GM12878 (cell line): ENCODE measurements around the gene CACNA2D4. TPM values are rescaled to one million over a fixed set of nuclear protein-coding genes. Genes with fewer than 3 reads are reported as not detected.

ENCODE experiments used
- ATAC-seq: fragments of 200-7000 bp; cut with Tn5 transposase; 3 replicates; pipeline ENCODE4 v1.9.1; 2020; ENCODE audit warnings: mild to moderate bottlenecking, moderate library complexity
- BruUV-seq: library from RNA; stranded (reverse); fragments of 400-500 nt; replicated peaks from 2 replicates; lab custom pipeline; 2021; lab: Mats Ljungman, UMichigan
- CTCF ChIA-PET: fragments of 300-600 bp; sonication (Branson Sonifier 250); formaldehyde crosslinking; extraction: SDS; loops from one replicate; lab custom pipeline; 2021; ENCODE audit warnings: inconsistent platforms; lab: Yijun Ruan, JAX
- POLR2A ChIA-PET: fragments of 350-600 bp; formaldehyde crosslinking; extraction: SDS; loops from one replicate; lab custom pipeline; 2021; ENCODE audit warnings: inconsistent platforms; lab: Charles Lee
- RAD21 ChIA-PET: fragments of 300-600 bp; sonication (Branson Sonifier 250); formaldehyde crosslinking; loops from one replicate; lab custom pipeline; 2023; ENCODE audit warnings: antibody characterized with exemption; ENCODE audit not compliant: unreplicated experiment; lab: Charles Lee
- SMC1A ChIA-PET: fragments of 300-600 bp; sonication (Branson Sonifier 250); formaldehyde crosslinking; loops from one replicate; lab custom pipeline; 2023; ENCODE audit not compliant: unreplicated experiment, uncharacterized antibody; lab: Charles Lee
- DNase-seq: peaks from one replicate; pipeline ENCODE4 v3.0.0-alpha.2; 2011; ENCODE audit warnings: low read depth, low spot score
- FAIRE-seq: peaks from 3 replicates; lab custom pipeline; 2011; peaks lifted over from hg19 to GRCh38; lab: Jason Lieb, UNC
- H2AFZ ChIP-seq: 2 replicates; pipeline ENCODE4 v1.6.0; 2011; ENCODE audit warnings: low read depth, low read length, control low read depth; ENCODE audit not compliant: control insufficient read depth
- H3K27ac ChIP-seq: 2 replicates; pipeline ENCODE4 v1.5.1; 2011; ENCODE audit warnings: control low read depth; ENCODE audit not compliant: control insufficient read depth, insufficient read depth
- H3K27me3 ChIP-seq, 2 experiments: replicated peaks in 1 of 2; 2 replicates each; pipeline versions ENCODE4 v1.6.0 to v1.6.1; 2011; ENCODE audit warnings: low read length in 1 of 2; ENCODE audit not compliant: control insufficient read depth in 2 of 2, insufficient read depth in 2 of 2
- H3K36me3 ChIP-seq, 2 experiments: 2 replicates each; pipeline ENCODE4 v1.5.1; 2011; ENCODE audit warnings: low read length in 1 of 2; ENCODE audit not compliant: control insufficient read depth in 2 of 2, insufficient read depth in 2 of 2
- H3K4me1 ChIP-seq: 2 replicates; pipeline ENCODE4 v1.6.1; 2011; ENCODE audit warnings: mild to moderate bottlenecking, low read length, moderate library complexity, mixed read lengths; ENCODE audit not compliant: control insufficient read depth, insufficient read depth
- H3K4me2 ChIP-seq: 2 replicates; pipeline ENCODE4 v1.6.0; 2011; ENCODE audit warnings: control low read depth; ENCODE audit not compliant: control insufficient read depth, insufficient read depth
- H3K4me3 ChIP-seq: fragments of 200-600 bp; sonication (generic); 2 replicates; pipeline ENCODE4 v1.5.1; 2016
- H3K79me2 ChIP-seq: 2 replicates; pipeline ENCODE4 v1.6.0; 2011; ENCODE audit warnings: low read length; ENCODE audit not compliant: control insufficient read depth, insufficient read depth
- H3K9ac ChIP-seq: 2 replicates; pipeline ENCODE4 v1.8.0; 2011; ENCODE audit warnings: low read length, control low read depth, mixed read lengths; ENCODE audit not compliant: control insufficient read depth, insufficient read depth
- H3K9me3 ChIP-seq: replicated peaks from 3 replicates; pipeline ENCODE4 v1.5.1; 2011; ENCODE audit warnings: mild to moderate bottlenecking, low read length; ENCODE audit not compliant: control insufficient read depth, insufficient read depth
- H4K20me1 ChIP-seq: 2 replicates; pipeline ENCODE4 v1.6.0; 2011; ENCODE audit not compliant: control insufficient read depth, insufficient read depth
- BMI1 ChIP-seq: fragments of 450-650 bp; IDR thresholded peaks from 2 replicates; pipeline ENCODE4 v1.6.1; 2016; ENCODE audit warnings: mild to moderate bottlenecking, moderate library complexity, borderline replicate concordance
- HCFC1 ChIP-seq: fragments of 150-350 bp; IDR thresholded peaks from 2 replicates; pipeline ENCODE4 v1.6.1; 2014; ENCODE audit warnings: low read length
- REST ChIP-seq: IDR thresholded peaks from 2 replicates; pipeline ENCODE4 v1.6.1; 2012; ENCODE audit warnings: mild to moderate bottlenecking, low read depth, low read length
- TCF3 ChIP-seq: IDR thresholded peaks from 2 replicates; pipeline ENCODE4 v1.6.1; 2012; ENCODE audit warnings: low read depth, mild to moderate bottlenecking, low read length, borderline replicate concordance; ENCODE audit not compliant: insufficient read depth
- WGBS: methylation state at CpG from one replicate; pipeline ENCODE4 v1.1.6; 2016; ENCODE audit warnings: low lambda C conversion rate; ENCODE audit not compliant: insufficient replicate concordance, insufficient coverage; ENCODE audit errors: missing lambda C conversion rate; 5-methylcytosine and 5-hydroxymethylcytosine counted together
- in situ Hi-C: fragments of 300-500 bp; cut with MboI; formaldehyde crosslinking; loops from 9 replicates; pipeline ENCODE4 v1.14.3; 2018; ENCODE audit warnings: mixed read lengths
- intact Hi-C: fragments of 100-400 bp; cut with micrococcal nuclease; formaldehyde crosslinking; loops from one replicate; pipeline ENCODE4 v1.14.2; 2022; ENCODE audit not compliant: unreplicated experiment
- polyA plus RNA-seq, 11 experiments: library from polyadenylated mRNA; depleted of rRNA in 4 of 11; unstranded in 6 of 11; stranded (reverse) in 5 of 11; fragments of >200 nt; fragmentation: Nextera tagmentation in 4 of 11; fragmentation: Illumina TruSeq in 1 of 11; extraction: Ambion mirVana in 4 of 11; extraction: Trizol in 1 of 11; gene quantifications; 1 replicate in 1 of 11; 2 replicates in 10 of 11; pipeline versions ENCODE4 v1.2.1 to v1.2.3, GENCODE V29; 2011 to 2016; ENCODE audit warnings: inconsistent platforms in 2 of 11, missing spikeins in 2 of 11, low read depth in 1 of 11
- total RNA-seq, 4 experiments: library from RNA; depleted of rRNA in 3 of 4; stranded (reverse); fragments of >200 nt in 3 of 4; fragmentation: Illumina TruSeq in 1 of 4; extraction: Trizol in 1 of 4; gene quantifications; 2 replicates each; pipeline versions ENCODE4 v1.2.1 to v1.2.3, GENCODE V29; 2013 to 2021

The CACNA2D4 gene
- total and polyA plus RNA-seq, 10 of the 15 experiments (the other 5 are each of a cell fraction or from before 2014, with no cell fraction given) = 0.03 to 1.0 (median 0.65) TPM

- H3K4me2 ChIP-seq = no peak overlapping the region
- no peak for ATAC-seq
- no peak overlapping the region for H3K9ac ChIP-seq
- SMC1A ChIA-PET = interaction anchor here (0.5 to 1.0 kb wide), 2 partner anchors 134 to 1442 kb away, joined by 3 read pairs; no protein-coding TSS in a partner anchor
- H3K4me3 ChIP-seq = no peak overlapping the region
- peaks cover 18% of the 10 kb centered on the region for H3K4me1 ChIP-seq
- no peaks in the 10 kb centered on the region; a peak in 2 of 4 replicates for H3K36me3 ChIP-seq
- DNase-seq = no peak
- no peak for TF ChIP-seq TCF3
- no peak for TF ChIP-seq BMI1
- TF ChIP-seq REST = no peak
- TF ChIP-seq HCFC1 = no peak
- TF ChIP-seq, all 136 proteins: peak for 0
- no peak overlapping the region for H3K27ac ChIP-seq
- BruUV-seq = no TSS peak
- H3K9me3 ChIP-seq = no peaks in the 10 kb centered on the region
- POLR2A ChIA-PET = no interaction called here
- CTCF ChIA-PET = interaction anchor here (0.6 to 1.4 kb wide), 2 partner anchors 8 to 115 kb away, joined by 3 read pairs; no protein-coding TSS in a partner anchor
- in situ Hi-C loops = loop anchor here (5.0 kb wide), 2 partner anchors 143 to 288 kb away; no protein-coding TSS in a partner anchor
- intact Hi-C loops = no loop called here
- no peaks in the 10 kb centered on the region for H3K79me2 ChIP-seq
- no peak for FAIRE-seq
- RAD21 ChIA-PET = no interaction called here
- H4K20me1 ChIP-seq = no peaks in the 10 kb centered on the region
- no peaks in the 10 kb centered on the region; a peak in 1 of 4 replicates for H3K27me3 ChIP-seq
- no peak overlapping the region for H2AFZ ChIP-seq
- WGBS = 92% methylated on average over 10 of the region's 10 CpGs
Measured at GRCh38 chr12:1935242-1935641, 16.8 kb upstream of the CACNA2D4 start.
